SK-N-SH (cell line): Measurements from ENCODE around the gene EPHX1. TPM values are rescaled to one million over a fixed set of nuclear protein-coding genes. Genes with fewer than 3 reads are reported as not detected.

ENCODE experiments used
- CTCF ChIA-PET: fragments of 300-600, 350-600 bp; formaldehyde crosslinking; extraction: SDS; loops from one replicate; lab custom pipeline; 2021; lab: Yijun Ruan, JAX
- POLR2A ChIA-PET: fragments of 350-600 bp; sonication (Branson Sonifier 250); formaldehyde crosslinking; extraction: SDS; loops from one replicate; lab custom pipeline; 2020; ENCODE audit warnings: antibody characterized with exemption, inconsistent platforms; lab: Yijun Ruan, JAX
- DNase-seq: peaks from one replicate; pipeline ENCODE4 v3.0.0; 2012
- H2AFZ ChIP-seq: fragments of 200-600 bp; sonication (generic); 2 replicates; pipeline ENCODE4 v1.8.1; 2016; ENCODE audit warnings: antibody characterized with exemption, mild to moderate bottlenecking, low read depth
- H3F3A ChIP-seq: fragments of 200-600 bp; sonication (generic); replicated peaks from 2 replicates; pipeline ENCODE3; 2016; ENCODE audit warnings: antibody characterized with exemption, mild to moderate bottlenecking; ENCODE audit not compliant: insufficient read depth
- H3K27ac ChIP-seq, 2 experiments: fragments of 200-500 bp in 1 of 2; fragments of 200-600 bp in 1 of 2; sonication (Bioruptor generic) in 1 of 2; sonication (generic), shearing (Covaris generic) in 1 of 2; 2 replicates each; pipeline versions ENCODE4 v1.5.1 to v1.6.1; 2014 to 2016; ENCODE audit warnings: low read depth in 2 of 2, inconsistent platforms in 1 of 2, low read length in 1 of 2, mild to moderate bottlenecking in 1 of 2, mixed read lengths in 1 of 2
- H3K27me3 ChIP-seq: fragments of 200-600 bp; sonication (generic), shearing (Covaris generic); 2 replicates; pipeline ENCODE4 v1.6.1; 2016; ENCODE audit warnings: mixed run types; ENCODE audit not compliant: insufficient read depth
- H3K36me3 ChIP-seq, 2 experiments: fragments of 200-500 bp in 1 of 2; fragments of 200-600 bp in 1 of 2; sonication (Bioruptor generic) in 1 of 2; sonication (generic) in 1 of 2; replicated peaks in 1 of 2; 2 replicates each; pipeline versions ENCODE3 to v1.5.1; 2014 to 2016; ENCODE audit warnings: low read length in 1 of 2, mild to moderate bottlenecking in 1 of 2; ENCODE audit not compliant: insufficient read depth in 2 of 2, control insufficient read depth in 1 of 2
- H3K4me1 ChIP-seq, 2 experiments: fragments of 200-500 bp in 1 of 2; fragments of 200-600 bp in 1 of 2; sonication (Bioruptor generic) in 1 of 2; sonication (generic), shearing (Covaris generic) in 1 of 2; 2 replicates each; pipeline versions ENCODE4 v1.5.1 to v1.6.1; 2014 to 2016; ENCODE audit warnings: low read depth in 1 of 2, low read length in 1 of 2, mixed run types in 1 of 2; ENCODE audit not compliant: insufficient read depth in 2 of 2, control insufficient read depth in 1 of 2
- H3K4me2 ChIP-seq: fragments of 200-600 bp; sonication (generic), shearing (Covaris generic); 2 replicates; pipeline ENCODE4 v1.6.1; 2017; ENCODE audit warnings: mixed run types
- H3K4me3 ChIP-seq, 2 experiments: fragments of 200-500 bp in 1 of 2; fragments of 200-600 bp in 1 of 2; sonication (Bioruptor generic) in 1 of 2; sonication (generic), shearing (Covaris generic) in 1 of 2; 2 replicates each; pipeline versions ENCODE4 v1.5.1 to v1.8.1; 2014 to 2016; ENCODE audit warnings: low read depth in 2 of 2, inconsistent platforms in 1 of 2, low read length in 1 of 2, mild to moderate bottlenecking in 1 of 2, mixed read lengths in 1 of 2, moderate library complexity in 1 of 2
- H3K79me2 ChIP-seq: fragments of 200-600 bp; sonication (generic); 2 replicates; pipeline ENCODE4 v1.8.1; 2017; ENCODE audit warnings: mild to moderate bottlenecking; ENCODE audit not compliant: insufficient read depth
- H3K9ac ChIP-seq: fragments of 200-600 bp; sonication (generic); 2 replicates; pipeline ENCODE4 v1.6.1; 2017; ENCODE audit warnings: mixed run types
- H3K9me2 ChIP-seq: fragments of 200-600 bp; sonication (generic); 2 replicates; pipeline ENCODE4 v1.6.1; 2017; ENCODE audit warnings: mixed run types
- H3K9me3 ChIP-seq: fragments of 200-600 bp; sonication (generic); 2 replicates; pipeline ENCODE4 v1.6.1; 2017; ENCODE audit warnings: mixed run types, mild to moderate bottlenecking, moderate library complexity
- H4K20me1 ChIP-seq: fragments of 200-600 bp; sonication (generic); 2 replicates; pipeline ENCODE4 v1.6.1; 2017; ENCODE audit warnings: mild to moderate bottlenecking, mixed run types; ENCODE audit not compliant: insufficient read depth
- CTCF ChIP-seq: fragments of 200-600 bp; sonication (generic); IDR thresholded peaks from 2 replicates; pipeline ENCODE4 v1.6.1; 2017; ENCODE audit warnings: antibody characterized with exemption, mild to moderate bottlenecking, moderate library complexity
- ELF1 ChIP-seq: IDR thresholded peaks from 2 replicates; pipeline ENCODE4 v1.4.0; 2012
- EP300 ChIP-seq, 2 experiments: IDR thresholded peaks; 2 replicates each; pipeline versions ENCODE4 v1.4.0 to v1.6.1; 2012; ENCODE audit warnings: borderline replicate concordance in 1 of 2, low read depth in 1 of 2, low read length in 1 of 2
- EZH2phosphoT487 ChIP-seq: fragments of 200-600 bp; sonication (generic); IDR thresholded peaks from 2 replicates; pipeline ENCODE4 v1.6.1; 2017; ENCODE audit warnings: low read depth, mixed run types, mild to moderate bottlenecking, antibody characterized with exemption, moderate library complexity, borderline replicate concordance
- GATA2 ChIP-seq: sonication (generic); formaldehyde crosslinking; IDR thresholded peaks from 2 replicates; pipeline ENCODE4 v1.5.0; 2020; ENCODE audit warnings: mild to moderate bottlenecking, missing genetic modification reagents
- JUND ChIP-seq: IDR thresholded peaks from 2 replicates; pipeline ENCODE4 v1.4.0; 2012
- POLR2AphosphoS5 ChIP-seq: IDR thresholded peaks from 2 replicates; pipeline ENCODE4 v1.6.1; 2012; ENCODE audit warnings: low read depth, low read length
- RAD21 ChIP-seq: IDR thresholded peaks from 2 replicates; pipeline ENCODE4 v1.6.1; 2012; ENCODE audit warnings: mild to moderate bottlenecking, low read length
- SMC3 ChIP-seq: IDR thresholded peaks from 2 replicates; pipeline ENCODE4 v1.6.1; 2012; ENCODE audit warnings: low read depth, low read length, improper control_type of control experiment
- TEAD4 ChIP-seq: IDR thresholded peaks from 2 replicates; pipeline ENCODE4 v1.4.0; 2012; ENCODE audit warnings: mild to moderate bottlenecking, borderline replicate concordance; ENCODE audit not compliant: insufficient read depth
- WGBS: methylation state at CpG from one replicate; pipeline ENCODE4 v1.1.6; 2017; ENCODE audit warnings: low lambda C conversion rate; 5-methylcytosine and 5-hydroxymethylcytosine counted together
- polyA plus RNA-seq, 3 experiments: library from polyadenylated mRNA; depleted of rRNA; stranded (reverse); fragments of >200 nt; gene quantifications; 2 replicates each; pipeline ENCODE4 v1.2.3, GENCODE V29; 2012
- TF ChIP-seq, protein P1 (sequence below): fragments of 150-350 bp; IDR thresholded peaks from 2 replicates; pipeline ENCODE4 v1.6.1; 2016; ENCODE audit warnings: mild to moderate bottlenecking, low read depth, low read length

Gene EPHX1
- polyA plus RNA-seq, 1 of the 3 experiments (the other 2 are of a cell fraction), result 45.7 TPM

DNA sequence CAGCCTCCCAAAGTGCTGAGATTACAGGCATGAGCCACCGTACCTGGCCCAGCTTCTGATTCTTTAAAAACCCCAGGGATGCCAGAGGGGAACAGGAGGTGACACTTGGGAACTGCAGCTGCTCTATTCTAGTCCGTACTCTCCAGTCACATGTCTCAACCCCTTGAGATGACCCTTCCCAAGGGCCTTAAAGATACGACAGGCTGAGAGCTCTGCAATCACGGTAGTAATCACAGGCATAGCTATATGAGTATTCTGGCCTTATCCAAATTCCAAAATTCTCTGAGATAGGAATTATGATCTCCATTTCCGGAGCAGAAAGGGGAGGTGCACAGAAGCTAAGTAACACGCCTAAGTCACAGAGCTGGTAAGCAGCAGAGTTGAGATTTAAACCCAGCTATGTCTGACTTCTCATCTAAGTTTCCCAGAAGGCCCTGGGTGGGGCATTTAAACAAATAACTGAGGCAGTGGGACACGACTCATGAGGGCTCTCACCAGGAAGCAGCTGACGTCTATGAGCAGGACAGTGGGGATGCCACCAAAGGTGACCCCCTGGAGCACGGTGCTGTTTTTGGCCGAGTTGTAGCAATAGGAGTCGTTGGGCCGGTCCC is 67.1 kb downstream of the EPHX1 start:
- WGBS, result 95% methylated on average over 12 of the region's 12 CpGs
- Histone ChIP-seq H4K20me1 (no peaks in the 10 kb centered on the region), H3K4me1 (peaks cover 0 to 34% of the 10 kb centered on the region in 2 experiments; a peak in 1 of 4 replicates), H3K27me3 (no peaks in the 10 kb centered on the region), H3K4me3 (no peak overlapping the region), H2AFZ (no peak overlapping the region), H3K27ac (peak overlapping the region in 1 of 2 experiments; percentile 11; a peak in 1 of 4 replicates), H3K9me3 (no peaks in the 10 kb centered on the region), H3F3A (peaks cover 4% of the 10 kb centered on the region), H3K9ac (no peak overlapping the region), H3K9me2 (no peaks in the 10 kb centered on the region), H3K79me2 (peaks cover 7% of the 10 kb centered on the region; the same call in 1 of the 2 replicates), H3K4me2 (no peak overlapping the region), H3K36me3 (peaks cover under 1 to 6% of the 10 kb centered on the region in 2 experiments)
- ChIA-PET POLR2A (no interaction called here), CTCF (interaction anchor here (0.7 to 3.0 kb wide), 14 partner anchors 10 to 1016 kb away, joined by 3 to 14 read pairs (median 4); partner anchors contain the start of genes LEFTY1 and LEFTY2)
- no peak for DNase-seq
- TF ChIP-seq ELF1 (no peak), EP300 (IDR thresholded peaks at IDR 0.05; ENCODE audit: borderline replicate concordance in 1 of 2, low read depth in 1 of 2, low read length in 1 of 2) (no peak), SMC3 (no peak), RAD21 (no peak), JUND (no peak), TEAD4 (no peak), POLR2AphosphoS5 (no peak), EZH2phosphoT487 (no peak)
- TF ChIP-seq, protein P1, sequence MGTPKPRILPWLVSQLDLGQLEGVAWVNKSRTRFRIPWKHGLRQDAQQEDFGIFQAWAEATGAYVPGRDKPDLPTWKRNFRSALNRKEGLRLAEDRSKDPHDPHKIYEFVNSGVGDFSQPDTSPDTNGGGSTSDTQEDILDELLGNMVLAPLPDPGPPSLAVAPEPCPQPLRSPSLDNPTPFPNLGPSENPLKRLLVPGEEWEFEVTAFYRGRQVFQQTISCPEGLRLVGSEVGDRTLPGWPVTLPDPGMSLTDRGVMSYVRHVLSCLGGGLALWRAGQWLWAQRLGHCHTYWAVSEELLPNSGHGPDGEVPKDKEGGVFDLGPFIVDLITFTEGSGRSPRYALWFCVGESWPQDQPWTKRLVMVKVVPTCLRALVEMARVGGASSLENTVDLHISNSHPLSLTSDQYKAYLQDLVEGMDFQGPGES, result no peak

DNA sequence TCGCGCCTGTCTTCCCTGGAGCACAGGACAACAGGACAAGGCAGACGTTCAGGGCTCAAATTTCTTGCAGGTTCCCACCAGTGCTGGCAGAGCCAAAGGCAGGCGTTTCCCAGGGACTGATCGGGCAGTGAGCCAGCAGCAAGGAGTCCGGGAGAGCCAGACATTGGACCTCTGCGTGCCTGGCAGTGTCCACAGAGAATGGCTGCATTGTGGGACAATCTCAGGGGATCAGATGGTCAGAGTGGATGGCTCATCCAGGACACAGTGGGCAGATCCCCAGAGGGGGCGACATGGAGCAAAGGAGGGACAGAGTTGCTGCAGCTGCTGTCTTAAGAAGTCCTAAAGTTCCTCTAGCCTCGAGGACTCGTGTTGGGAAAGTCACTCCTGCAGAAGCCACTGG is 67.7 kb downstream of the EPHX1 start:
- H3K9ac ChIP-seq, result no peak overlapping the region
- H2AFZ ChIP-seq, result no peak overlapping the region
- H3F3A ChIP-seq, result peaks cover 4% of the 10 kb centered on the region
- POLR2A ChIA-PET, result interaction anchor here (0.5 kb wide), 1 partner anchor 21 kb away, joined by 3 read pairs; no protein-coding TSS in a partner anchor
- H3K9me3 ChIP-seq, result no peaks in the 10 kb centered on the region
- H3K27me3 ChIP-seq, result no peaks in the 10 kb centered on the region
- peaks cover 0 to 34% of the 10 kb centered on the region in 2 experiments; a peak in 1 of 4 replicates for H3K4me1 ChIP-seq
- 39% methylated on average over 6 of the region's 10 CpGs for WGBS
- no peaks in the 10 kb centered on the region for H4K20me1 ChIP-seq
- no peak overlapping the region for H3K4me3 ChIP-seq
- no peaks in the 10 kb centered on the region for H3K9me2 ChIP-seq
- TF ChIP-seq SMC3 (peak; percentile 39; the same call in 1 of the 2 replicates), RAD21 (peak; percentile 42), CTCF (peak; percentile 60), TEAD4 (no peak), GATA2 (CRISPR knock-in tag) (no peak)
- TF ChIP-seq, all 33 proteins: peak for 3
- no peak overlapping the region for H3K4me2 ChIP-seq
- DNase-seq, result peak; percentile 77
- H3K27ac ChIP-seq, result no peak overlapping the region
- peaks cover 7% of the 10 kb centered on the region; the same call in 1 of the 2 replicates for H3K79me2 ChIP-seq
- peaks cover 0 to 6% of the 10 kb centered on the region in 2 experiments for H3K36me3 ChIP-seq
- CTCF ChIA-PET, result interaction anchor here (0.7 to 3.0 kb wide), 16 partner anchors 11 to 1016 kb away, joined by 3 to 14 read pairs (median 4); partner anchors contain the start of genes LEFTY1 and LEFTY2
